Skin epidermis (tissue), 12 donors: ENCODE data around the gene MID1.

Experiments
- H3K27ac ChIP-seq, 21 experiments: fragments of 200-600 bp; sonication (generic) in 11 of 21; one replicate each; pipeline ENCODE4 v1.5.0; 2020; ENCODE audit warnings: mild to moderate bottlenecking in 3 of 21, inconsistent platforms in 2 of 21, moderate library complexity in 2 of 21
- H3K4me3 ChIP-seq, 7 experiments: fragments of 200-600 bp; sonication (generic) in 2 of 7; one replicate each; pipeline ENCODE4 v1.5.0; 2020; ENCODE audit warnings: inconsistent platforms in 2 of 7, mild to moderate bottlenecking in 2 of 7, moderate library complexity in 1 of 7

The MID1 gene

DNA sequence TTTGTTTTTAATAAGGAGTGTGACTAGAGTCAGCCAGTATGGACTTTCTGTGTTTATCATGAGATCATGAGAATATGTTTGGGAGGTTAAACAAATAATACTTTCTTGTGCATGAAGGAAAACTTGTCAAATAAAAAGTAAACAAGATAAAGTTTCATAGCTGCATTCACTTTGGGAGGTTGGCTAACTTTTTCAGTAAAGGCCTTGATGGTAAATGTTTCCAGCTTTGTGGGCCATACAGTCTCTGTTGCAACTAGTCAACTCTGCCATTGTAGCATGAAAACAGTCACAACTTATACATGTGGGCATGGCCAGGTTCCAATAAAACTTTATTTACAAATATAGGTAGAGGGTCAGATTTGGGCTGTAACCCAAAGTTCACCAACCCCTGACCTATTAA is 150.4 kb downstream of the MID1 start:
- Histone ChIP-seq H3K4me3 (no peak overlapping the region), H3K27ac (no peak overlapping the region)

DNA sequence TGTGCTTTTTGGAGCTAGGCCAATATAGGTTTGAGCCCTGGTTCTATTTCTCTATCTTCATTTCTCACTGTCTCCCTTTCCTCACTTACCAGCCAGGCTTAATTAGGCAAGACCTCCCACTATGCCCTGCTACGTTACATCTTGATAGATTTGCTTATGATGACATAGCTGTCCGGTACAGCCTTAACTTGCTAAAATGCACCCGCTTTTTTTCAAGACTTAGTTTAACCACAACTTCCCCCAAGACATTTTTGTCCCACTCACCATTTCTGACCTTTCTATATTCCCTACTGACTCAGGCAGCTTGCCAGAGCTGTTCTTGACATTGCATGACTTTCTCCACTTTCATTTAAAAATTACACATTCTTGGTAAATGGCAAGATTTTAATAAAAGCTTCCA is 152.6 kb downstream of the MID1 start:
- H3K27ac ChIP-seq = no peak overlapping the region
- no peak overlapping the region for H3K4me3 ChIP-seq

DNA sequence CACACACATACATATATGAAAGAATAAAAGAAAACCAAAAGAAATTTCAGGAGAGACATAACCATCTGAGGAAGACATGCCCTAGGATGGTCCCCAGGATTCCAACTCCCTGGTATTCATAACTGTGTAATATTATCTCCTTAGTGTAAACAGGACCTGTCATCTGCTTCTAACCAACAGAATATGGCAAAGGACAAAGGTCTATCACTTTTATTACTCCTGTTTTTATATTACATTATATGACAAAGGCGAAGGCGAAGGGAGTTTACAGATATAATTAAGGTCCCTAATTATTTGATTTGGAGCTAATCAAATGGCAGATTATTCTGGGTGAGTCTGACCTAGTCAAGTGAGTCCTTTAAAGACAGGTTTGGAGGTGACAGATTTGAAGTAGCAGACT is 155.1 kb downstream of the MID1 start:
- Histone ChIP-seq H3K27ac (no peak overlapping the region), H3K4me3 (no peak overlapping the region)

DNA sequence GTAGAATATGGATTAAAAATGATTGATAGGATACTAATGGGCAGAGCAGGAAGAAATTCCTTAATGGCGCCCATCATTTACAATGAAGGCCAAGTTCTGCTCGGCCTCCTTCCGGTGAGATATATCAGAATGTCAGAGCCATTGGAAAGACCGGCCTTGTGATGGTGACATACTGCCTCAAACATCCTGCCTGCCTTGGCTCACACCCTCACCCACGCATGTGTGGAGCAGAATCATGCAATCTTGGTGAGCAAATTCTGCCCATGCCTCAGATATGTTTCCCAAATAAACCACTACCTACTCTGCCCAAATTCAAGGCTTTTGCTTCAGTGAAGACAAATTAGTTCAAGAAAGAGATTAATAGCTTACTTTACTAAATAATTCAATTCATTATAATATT is 163.3 kb downstream of the MID1 start:
- no peak overlapping the region for H3K27ac ChIP-seq
- H3K4me3 ChIP-seq = no peak overlapping the region

DNA sequence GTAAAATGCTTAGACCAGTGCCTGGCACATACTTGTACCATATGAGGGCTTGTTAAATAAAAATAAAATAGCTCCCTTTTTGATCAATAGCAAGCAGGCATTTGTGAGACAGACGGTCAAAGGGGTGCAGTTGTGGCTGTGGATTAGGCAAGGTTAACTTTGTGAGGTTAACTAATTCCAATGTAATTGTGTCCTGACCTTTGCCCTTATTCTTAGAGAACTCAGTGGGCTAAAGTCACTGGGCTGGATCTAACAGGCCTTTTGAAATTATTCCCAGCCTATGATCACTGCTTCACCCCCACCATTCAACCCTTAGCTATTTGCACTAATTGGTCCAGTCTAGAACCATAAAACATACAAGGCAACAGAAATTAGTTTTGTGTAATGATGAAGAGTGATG is 166.4 kb downstream of the MID1 start:
- Histone ChIP-seq H3K27ac (no peak overlapping the region), H3K4me3 (no peak overlapping the region)

DNA sequence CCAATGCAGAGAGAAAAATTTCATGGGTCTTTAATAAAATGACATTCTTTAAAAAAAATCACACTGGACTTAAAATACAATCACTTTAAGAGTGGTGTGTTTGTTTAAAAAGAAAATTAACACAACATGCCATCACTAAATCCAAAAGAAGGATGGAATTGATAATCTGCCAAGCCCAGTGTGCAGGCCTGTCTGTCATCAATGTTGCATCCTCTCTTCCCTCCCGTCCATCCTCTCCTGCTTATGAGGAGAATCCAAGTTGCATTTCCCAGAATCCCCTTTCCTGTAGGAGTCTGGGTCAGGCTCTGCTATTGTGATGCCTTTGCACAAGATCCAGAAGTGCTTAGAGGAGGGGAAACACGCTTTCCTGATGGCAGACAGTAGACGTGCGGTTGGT is 169.4 kb downstream of the MID1 start:
- no peak overlapping the region for H3K27ac ChIP-seq
- H3K4me3 ChIP-seq = no peak overlapping the region

DNA sequence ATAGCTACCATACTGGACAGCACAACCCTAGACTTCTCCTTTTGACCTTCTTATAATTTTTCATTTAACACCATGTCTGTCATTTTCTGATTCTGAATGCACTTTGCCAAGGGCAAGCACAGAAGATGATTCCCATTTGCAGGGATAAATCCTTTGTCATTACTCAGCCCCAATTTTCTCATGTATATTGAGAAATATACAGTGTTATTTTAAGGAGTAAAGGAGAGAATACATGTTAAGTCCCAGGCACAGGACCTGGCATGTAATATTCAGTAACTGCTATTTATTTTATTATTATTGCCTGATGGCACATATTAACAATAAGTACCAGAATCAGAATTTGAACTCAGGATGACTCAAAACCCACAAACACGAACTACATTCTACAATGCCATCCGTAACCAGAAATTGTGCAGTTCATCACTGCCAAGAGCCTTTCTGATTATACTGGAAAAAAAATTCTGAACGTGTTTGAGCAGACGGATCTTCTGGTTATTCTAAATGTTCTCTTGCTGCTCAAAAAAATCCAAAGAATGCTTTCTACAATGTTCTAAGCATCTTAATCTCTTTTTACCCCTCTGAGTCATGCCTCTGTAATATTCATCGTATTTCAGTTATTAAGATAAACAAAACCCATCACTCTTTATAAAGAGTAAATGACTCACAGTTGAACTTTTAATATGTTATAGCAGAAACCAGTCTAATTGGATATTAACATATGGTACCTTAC is 170.0 kb downstream of the MID1 start:
- H3K27ac ChIP-seq = no peak overlapping the region
- H3K4me3 ChIP-seq = no peak overlapping the region

DNA sequence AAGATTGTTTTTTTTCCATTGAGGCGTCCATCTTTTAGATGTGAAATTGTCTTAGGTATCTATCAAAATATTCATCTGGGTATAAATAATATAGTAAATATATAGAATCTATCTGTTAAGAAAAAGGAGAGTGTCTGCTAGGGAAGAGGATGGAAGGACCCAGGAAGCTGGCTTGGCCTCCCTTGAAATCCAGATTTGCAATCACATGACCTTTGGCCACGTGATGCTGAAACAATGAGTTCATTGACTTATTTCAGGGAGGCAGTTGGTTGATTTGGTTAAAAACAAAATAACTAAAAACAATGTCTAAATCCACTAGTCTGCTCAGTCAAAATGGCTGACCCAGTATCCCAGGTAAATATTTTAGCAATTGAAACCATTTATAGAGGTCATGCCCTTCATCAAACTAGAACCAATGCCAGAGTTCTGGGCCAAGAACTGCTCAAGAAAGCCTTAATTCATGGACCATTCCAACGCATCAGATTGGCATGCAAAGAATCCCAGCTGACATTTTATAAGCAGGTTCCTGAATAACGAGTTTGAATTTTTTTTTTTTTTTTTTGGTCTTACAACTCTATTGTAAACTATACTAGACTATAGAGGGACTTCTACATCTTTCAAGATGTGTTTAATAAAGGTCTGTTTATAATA is 172.7 kb downstream of the MID1 start:
- Histone ChIP-seq H3K27ac (no peak overlapping the region), H3K4me3 (no peak overlapping the region)

DNA sequence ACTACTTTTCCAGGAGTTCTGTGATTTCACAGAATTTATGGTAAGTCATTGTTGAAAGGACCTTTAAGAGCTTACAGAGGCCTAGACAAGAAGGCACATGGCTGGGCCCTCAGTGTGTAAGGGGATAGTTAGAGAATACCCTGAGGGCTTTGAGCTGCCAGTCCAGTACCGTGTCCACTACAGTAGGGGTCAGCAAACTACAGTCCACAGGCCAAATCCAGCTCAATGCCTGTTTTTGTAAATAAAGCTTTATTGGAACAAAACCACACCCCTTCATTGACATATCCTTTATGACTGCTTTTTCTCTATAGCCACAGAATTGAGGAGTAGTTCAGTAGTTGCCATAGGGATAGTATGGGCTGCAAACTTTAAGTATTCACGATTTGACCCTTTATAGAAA is 176.2 kb downstream of the MID1 start:
- H3K27ac ChIP-seq = no peak overlapping the region
- no peak overlapping the region for H3K4me3 ChIP-seq

DNA sequence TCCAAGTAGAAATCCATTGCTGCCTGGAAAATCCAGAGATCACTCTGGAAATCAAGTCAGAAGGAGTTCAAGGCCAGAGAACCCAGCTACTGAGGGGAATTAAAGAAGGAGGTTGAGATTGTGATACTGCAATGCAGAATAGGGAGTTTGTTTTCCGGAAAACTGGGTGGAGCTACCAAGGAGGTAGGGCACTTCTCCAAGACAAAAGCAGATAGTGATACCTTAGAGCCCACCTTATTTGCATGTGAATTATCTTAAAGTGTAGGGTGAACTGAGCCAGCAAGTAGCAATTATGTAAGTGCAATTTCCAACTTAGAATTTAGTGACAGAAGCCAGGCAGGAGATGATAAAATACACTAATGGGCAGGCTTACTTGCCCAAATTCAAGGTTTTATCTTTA is 178.9 kb downstream of the MID1 start:
- H3K27ac ChIP-seq = no peak overlapping the region
- H3K4me3 ChIP-seq = no peak overlapping the region

DNA sequence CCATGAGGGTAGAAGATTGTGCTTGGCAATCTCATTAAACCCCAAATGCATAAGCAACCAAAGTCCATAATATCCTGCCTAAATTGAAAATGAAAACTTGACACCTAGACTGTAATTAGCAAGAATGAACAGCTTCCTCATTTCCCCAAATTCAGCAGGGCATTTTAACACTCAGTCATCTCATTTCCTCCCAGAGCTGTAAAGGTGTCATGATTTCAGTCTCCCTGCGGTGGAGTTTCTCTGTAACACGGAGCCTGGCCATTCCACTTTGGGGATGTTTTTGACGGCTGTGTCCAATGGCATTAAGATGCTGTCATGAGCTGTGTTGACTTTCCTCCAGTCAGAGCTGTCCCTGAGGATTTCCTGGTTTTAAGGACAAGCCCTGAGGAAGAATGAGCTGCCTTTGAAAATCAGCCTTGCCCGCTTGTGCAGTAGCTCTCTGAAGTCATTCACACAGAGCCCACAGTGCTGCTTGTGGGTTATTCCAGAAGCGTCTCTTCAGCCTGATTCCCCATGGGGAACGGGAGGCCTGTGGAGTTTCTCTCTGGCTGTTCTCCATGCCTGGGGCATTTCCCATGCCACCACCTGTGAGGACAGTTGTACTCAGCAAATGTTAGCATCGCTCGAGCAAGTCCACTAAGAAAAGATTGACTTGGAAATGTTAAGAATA is 187.0 kb downstream of the MID1 start:
- H3K27ac ChIP-seq = no peak overlapping the region
- no peak overlapping the region for H3K4me3 ChIP-seq

DNA sequence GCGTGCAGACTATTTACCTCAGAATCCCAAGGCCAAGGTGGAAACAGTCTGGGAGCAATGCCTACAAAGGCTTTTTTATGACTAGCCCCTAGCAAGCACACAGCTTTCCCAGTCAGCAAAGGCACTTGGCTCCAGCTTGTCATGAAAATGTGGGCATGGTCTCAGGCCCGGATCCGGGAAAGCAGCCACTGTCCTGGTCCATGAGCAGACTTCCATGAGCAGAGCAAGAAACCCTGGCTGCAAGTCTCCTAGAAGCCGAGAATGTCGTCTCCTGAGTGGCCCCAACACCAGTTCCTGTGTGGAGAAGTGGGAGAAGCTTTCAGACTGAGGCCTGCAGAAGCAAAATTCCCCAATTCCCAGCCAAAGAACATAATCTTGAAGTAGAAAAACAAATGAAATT is 190.5 kb downstream of the MID1 start:
- H3K4me3 ChIP-seq = no peak overlapping the region
- H3K27ac ChIP-seq = no peak overlapping the region

DNA sequence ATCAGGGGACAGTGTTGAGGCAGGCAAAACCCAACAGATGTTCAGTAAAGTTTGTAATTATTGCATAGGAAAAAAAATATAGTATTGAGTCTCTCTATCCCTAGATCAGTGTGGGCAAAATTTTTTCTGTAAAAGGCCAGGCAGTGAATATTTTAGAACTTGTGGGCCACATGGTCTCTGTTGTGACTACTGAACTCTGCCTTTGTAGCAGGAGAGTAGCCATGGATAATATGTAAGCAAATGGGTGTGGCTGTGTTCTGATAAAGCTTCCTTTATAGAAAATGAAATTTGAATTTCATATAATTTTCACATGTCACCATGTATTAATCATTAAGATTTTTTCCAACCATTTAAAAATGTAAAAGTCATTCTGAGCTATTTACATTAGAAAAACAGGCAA is 193.1 kb downstream of the MID1 start:
- H3K27ac ChIP-seq = no peak overlapping the region
- H3K4me3 ChIP-seq = no peak overlapping the region

DNA sequence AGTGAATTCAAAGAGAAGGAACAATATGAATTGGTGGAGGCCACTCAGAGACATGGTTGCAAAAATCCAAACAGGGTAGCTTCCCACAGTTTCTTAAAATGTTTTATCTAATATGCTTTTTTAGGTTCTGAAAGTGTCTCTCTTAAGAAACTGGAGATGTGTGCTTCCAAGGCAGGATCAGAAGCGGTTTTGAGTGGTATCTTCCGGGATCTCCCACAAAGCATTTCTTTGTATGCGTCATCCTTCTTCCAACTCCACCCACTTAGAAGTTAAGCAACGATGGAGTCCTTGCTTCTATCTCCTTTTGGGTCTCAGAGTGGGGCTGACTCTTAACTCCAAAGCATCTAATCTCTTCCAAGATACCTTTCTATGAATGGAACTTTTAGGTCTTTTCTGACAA is 196.7 kb downstream of the MID1 start:
- no peak overlapping the region for H3K4me3 ChIP-seq
- H3K27ac ChIP-seq = no peak overlapping the region

DNA sequence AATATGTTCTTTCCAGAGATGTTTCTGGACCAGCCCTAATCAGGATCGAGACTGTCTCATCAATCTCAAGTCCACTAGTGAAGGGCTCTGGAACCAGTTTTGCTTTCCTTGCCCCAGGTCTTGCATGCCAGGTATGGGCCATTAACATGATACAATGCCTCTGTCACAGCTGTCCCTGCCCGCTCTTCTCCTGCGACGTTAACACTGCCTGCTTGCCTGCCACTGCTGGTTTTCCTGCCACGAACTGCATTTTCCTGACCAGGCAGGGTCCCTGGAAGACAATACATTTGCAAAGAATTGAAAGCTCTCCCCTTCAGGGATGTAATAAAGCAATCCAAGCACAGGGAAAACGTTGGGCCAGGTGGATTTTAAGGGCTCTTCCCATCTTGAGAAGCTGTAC is 200.3 kb downstream of the MID1 start:
- Histone ChIP-seq H3K4me3 (no peak overlapping the region), H3K27ac (no peak overlapping the region)

DNA sequence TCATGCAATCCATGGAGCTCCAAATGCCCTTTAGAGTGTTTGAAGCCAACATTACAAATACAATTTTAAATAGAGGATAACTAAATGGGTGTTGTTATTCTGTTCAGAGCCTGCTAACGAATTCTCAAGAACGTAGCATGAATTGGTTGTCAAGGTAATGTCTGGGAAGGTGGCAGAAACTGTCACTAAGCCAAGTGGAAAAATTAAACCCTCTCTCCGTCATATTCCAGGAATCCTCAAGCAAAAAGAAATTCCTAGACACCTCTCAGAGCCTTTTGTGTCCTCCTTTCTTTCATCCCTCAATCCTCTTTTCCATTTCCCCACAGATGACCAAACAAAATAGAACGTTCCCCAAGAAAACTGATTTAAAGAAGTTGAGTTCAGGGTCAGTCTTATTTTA is 204.0 kb downstream of the MID1 start:
- Histone ChIP-seq H3K4me3 (no peak overlapping the region), H3K27ac (no peak overlapping the region)

DNA sequence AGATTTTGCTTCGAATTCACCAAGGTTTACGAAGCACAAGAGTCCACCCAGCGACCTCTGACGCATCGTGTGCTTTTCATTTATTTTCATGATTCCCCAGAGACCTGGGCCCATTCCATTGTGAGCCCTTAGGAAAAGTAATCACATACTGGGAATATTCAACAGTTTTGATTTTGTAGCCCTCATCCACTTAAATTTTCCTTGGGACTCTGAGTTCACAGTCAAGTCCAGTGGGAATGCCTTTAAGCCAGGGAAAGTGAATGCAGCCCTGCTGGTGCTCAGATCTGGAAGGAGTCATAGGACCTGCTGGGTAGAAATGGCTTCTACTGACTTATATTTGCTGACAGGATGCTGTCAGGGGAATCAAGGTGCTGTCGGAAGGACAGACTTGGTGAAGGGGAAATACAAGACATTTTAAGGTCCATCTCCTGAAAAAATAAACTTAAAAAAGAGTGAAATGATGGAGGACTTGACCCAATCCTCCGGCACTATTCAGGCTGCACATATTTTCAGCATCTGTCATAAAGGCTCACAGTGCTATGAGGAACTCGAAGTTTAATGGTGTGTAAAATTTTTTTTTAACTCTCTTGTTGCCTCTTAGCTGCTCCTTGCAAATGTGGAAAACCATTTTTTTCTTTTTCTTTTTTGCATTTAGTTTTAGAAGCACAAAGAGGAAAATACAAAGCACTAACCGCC is 204.9 kb downstream of the MID1 start:
- Histone ChIP-seq H3K27ac (peak overlapping the region in 1 of 21 experiments; percentile 6), H3K4me3 (no peak overlapping the region)

DNA sequence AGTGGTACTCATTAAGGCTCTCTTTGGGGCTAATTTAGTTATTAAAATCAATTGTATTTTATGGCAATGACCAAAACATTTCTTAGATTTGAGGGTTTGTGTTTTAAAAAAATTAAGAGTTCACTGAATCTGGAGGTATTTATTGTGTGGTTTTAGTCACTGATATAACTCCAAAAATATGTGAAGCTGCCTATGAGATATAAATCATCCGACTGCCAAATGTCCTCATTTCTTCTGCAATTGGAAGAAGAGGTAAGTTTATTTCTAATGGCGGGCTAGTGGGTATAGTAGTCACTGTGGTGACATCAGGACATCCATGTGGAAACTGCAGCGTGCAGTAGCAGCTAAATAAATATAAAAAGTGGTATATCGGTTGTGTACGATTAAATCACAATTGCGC is 205.5 kb downstream of the MID1 start:
- Histone ChIP-seq H3K4me3 (no peak overlapping the region), H3K27ac (no peak overlapping the region)

DNA sequence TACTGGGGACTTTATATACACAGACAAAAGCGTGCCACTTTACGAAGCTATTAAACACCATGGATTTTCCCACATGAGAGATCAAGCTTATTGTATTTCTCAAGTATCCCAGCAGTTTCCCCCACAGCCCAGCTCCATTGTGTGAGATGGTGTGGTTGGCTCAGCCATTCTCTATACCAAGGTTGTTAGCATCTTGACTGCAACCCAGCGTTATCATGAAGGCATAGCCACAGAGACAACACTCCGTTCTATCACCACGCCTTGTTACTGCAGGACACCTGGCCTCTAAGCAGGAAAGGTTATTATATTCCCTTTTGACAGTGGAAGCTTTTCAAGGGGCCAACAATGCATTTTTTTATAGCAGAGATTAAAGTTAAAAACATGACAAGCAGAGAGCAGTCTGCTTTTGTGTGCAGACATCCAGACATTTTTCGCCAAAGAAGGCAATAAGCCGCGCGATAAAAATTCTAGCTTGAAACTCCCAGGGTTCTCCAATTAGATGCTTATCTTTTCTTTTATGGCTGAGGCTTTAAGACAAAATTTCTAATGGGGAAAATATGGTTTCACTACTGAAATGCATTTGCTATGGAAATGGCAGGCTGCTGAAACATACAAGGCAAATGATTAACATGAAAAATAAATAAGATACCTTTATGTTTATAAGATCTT is 206.1 kb downstream of the MID1 start:
- H3K27ac ChIP-seq = no peak overlapping the region
- no peak overlapping the region for H3K4me3 ChIP-seq

DNA sequence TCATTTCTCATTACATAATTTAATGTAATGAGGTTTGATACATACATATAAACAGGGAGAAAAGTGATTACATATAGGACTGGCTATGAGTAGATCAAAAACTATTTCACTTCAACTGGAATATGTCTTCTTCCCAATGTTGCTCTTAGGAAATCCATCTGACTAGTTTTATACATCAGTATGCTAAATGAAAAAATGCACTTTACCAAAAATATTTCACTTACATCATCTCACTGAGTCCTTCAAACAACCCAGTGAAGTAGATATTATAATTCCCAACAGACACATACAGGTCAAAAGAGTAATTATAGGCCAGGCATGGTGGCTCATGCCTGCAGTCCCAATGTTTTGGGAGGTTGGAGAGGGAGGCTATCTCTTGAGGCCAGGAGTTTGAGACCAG is 215.9 kb downstream of the MID1 start:
- no peak overlapping the region for H3K27ac ChIP-seq
- no peak overlapping the region for H3K4me3 ChIP-seq
